HepG2 (cell line): ENCODE data around the gene RFX7. TPM values are rescaled to one million over a fixed set of nuclear protein-coding genes. Genes with fewer than 3 reads are reported as not detected.

Source experiments
- CEBPB ChIP-seq: IDR thresholded peaks from 2 replicates; pipeline ENCODE4 v1.6.1; 2011; ENCODE audit warnings: low read depth, low read length, improper control_type of control experiment, borderline replicate concordance
- CEBPG ChIP-seq: IDR thresholded peaks from 2 replicates; pipeline ENCODE4 v1.6.1; 2016
- CENPX ChIP-seq: sonication (generic); formaldehyde crosslinking; IDR thresholded peaks from 2 replicates; pipeline ENCODE4 v1.9.0; 2021; ENCODE audit warnings: mild to moderate bottlenecking, missing genetic modification reagents, moderate library complexity
- ELF3 ChIP-seq: IDR thresholded peaks from 2 replicates; pipeline ENCODE4 v1.6.1; 2016; ENCODE audit warnings: missing genetic modification reagents, missing compliant biosample characterization
- KLF9 ChIP-seq: IDR thresholded peaks from 2 replicates; pipeline ENCODE4 v1.6.1; 2016; ENCODE audit warnings: low read depth
- NFE2 ChIP-seq: sonication (generic); formaldehyde crosslinking; IDR thresholded peaks from 2 replicates; pipeline ENCODE4 v1.4.0; 2020; ENCODE audit warnings: missing genetic modification reagents
- NR2C2 ChIP-seq: sonication (generic); formaldehyde crosslinking; IDR thresholded peaks from 2 replicates; pipeline ENCODE4 v1.4.0; 2020; ENCODE audit warnings: missing genetic modification reagents, mild to moderate bottlenecking, moderate library complexity, borderline replicate concordance
- PHB2 ChIP-seq: fragments of 450-650 bp; IDR thresholded peaks from 2 replicates; pipeline ENCODE4 v1.6.1; 2018; ENCODE audit not compliant: partially characterized antibody
- RBM22 ChIP-seq: fragments of 200-400 bp; formaldehyde crosslinking; optimal IDR thresholded peaks from 2 replicates; pipeline ENCODE3; 2017; ENCODE audit warnings: mild to moderate bottlenecking, low read length, moderate library complexity
- RCOR2 ChIP-seq: IDR thresholded peaks from 2 replicates; pipeline ENCODE4 v1.6.1; 2016; ENCODE audit warnings: missing biosample characterization, missing genetic modification reagents
- RFX3 ChIP-seq: IDR thresholded peaks from 2 replicates; pipeline ENCODE4 v1.6.1; 2016; ENCODE audit warnings: missing biosample characterization, missing genetic modification reagents
- TRIM24 ChIP-seq: sonication (generic); formaldehyde crosslinking; IDR thresholded peaks from 2 replicates; pipeline ENCODE4 v1.8.0; 2022; ENCODE audit warnings: mild to moderate bottlenecking, missing genetic modification reagents
- ZNF367 ChIP-seq: sonication (generic); formaldehyde crosslinking; IDR thresholded peaks from 2 replicates; pipeline ENCODE4 v1.4.0; 2020; ENCODE audit warnings: missing genetic modification reagents, borderline replicate concordance
- ZNF558 ChIP-seq: sonication (generic); formaldehyde crosslinking; IDR thresholded peaks from 2 replicates; pipeline ENCODE4 v1.9.0; 2022; ENCODE audit warnings: mild to moderate bottlenecking, missing genetic modification reagents, borderline replicate concordance
- ZNF709 ChIP-seq: sonication (generic); formaldehyde crosslinking; IDR thresholded peaks from 2 replicates; pipeline ENCODE4 v1.5.0; 2020; ENCODE audit warnings: mild to moderate bottlenecking, missing genetic modification reagents
- ZNF713 ChIP-seq: sonication (generic); formaldehyde crosslinking; IDR thresholded peaks from 2 replicates; pipeline ENCODE4 v1.4.0; 2020; ENCODE audit warnings: mild to moderate bottlenecking, missing genetic modification reagents
- ZNF816 ChIP-seq: sonication (generic); formaldehyde crosslinking; IDR thresholded peaks from 2 replicates; pipeline ENCODE4 v1.8.0; 2022; ENCODE audit warnings: missing genetic modification reagents, mild to moderate bottlenecking, borderline replicate concordance
- polyA plus RNA-seq, 8 experiments: library from polyadenylated mRNA; depleted of rRNA in 3 of 8; stranded (reverse) in 7 of 8; unstranded in 1 of 8; fragments of >200 nt; fragmentation: Illumina TruSeq in 4 of 8; extraction: Trizol in 4 of 8; gene quantifications; 2 replicates each; pipeline versions ENCODE4 v1.2.1 to v1.2.3, GENCODE V29; 2011 to 2016; ENCODE audit warnings: low read depth in 4 of 8, missing spikeins in 1 of 8, mixed read lengths in 1 of 8; ENCODE audit not compliant: insufficient read depth in 1 of 8
- total RNA-seq, 5 experiments: library from RNA; depleted of rRNA; stranded (reverse); fragments of >200 nt; fragmentation: Illumina TruSeq; extraction: Trizol; gene quantifications; 2 replicates each; pipeline ENCODE4 v1.2.3, GENCODE V29; 2016; ENCODE audit warnings: low read depth in 1 of 5
- TF ChIP-seq, protein P1 (sequence below): sonication (generic); formaldehyde crosslinking; IDR thresholded peaks from 2 replicates; pipeline ENCODE4 v1.5.1; 2020; ENCODE audit warnings: mild to moderate bottlenecking, missing genetic modification reagents, borderline replicate concordance
- TF ChIP-seq, protein P2 (sequence below): sonication (generic); formaldehyde crosslinking; IDR thresholded peaks from 2 replicates; pipeline ENCODE4 v1.4.0; 2020; ENCODE audit warnings: missing genetic modification reagents, borderline replicate concordance
- TF ChIP-seq, protein P3 (sequence below): sonication (generic); formaldehyde crosslinking; IDR thresholded peaks from 2 replicates; pipeline ENCODE4 v1.8.1; 2023; ENCODE audit warnings: mild to moderate bottlenecking, missing genetic modification reagents, borderline replicate concordance
- TF ChIP-seq, protein P4 (sequence below): sonication (generic); formaldehyde crosslinking; IDR thresholded peaks from 2 replicates; pipeline ENCODE4 v1.5.0; 2020; ENCODE audit warnings: missing genetic modification reagents

RFX7 gene
- total and polyA plus RNA-seq, 2 of the 13 experiments (the other 11 are each of a cell fraction or from before 2014, with no cell fraction given), result 8.5 to 10.4 TPM

GRCh38 chr15:56187665-56188064, 56.0 kb downstream of the RFX7 start (continued):
- TF ChIP-seq, protein P1, sequence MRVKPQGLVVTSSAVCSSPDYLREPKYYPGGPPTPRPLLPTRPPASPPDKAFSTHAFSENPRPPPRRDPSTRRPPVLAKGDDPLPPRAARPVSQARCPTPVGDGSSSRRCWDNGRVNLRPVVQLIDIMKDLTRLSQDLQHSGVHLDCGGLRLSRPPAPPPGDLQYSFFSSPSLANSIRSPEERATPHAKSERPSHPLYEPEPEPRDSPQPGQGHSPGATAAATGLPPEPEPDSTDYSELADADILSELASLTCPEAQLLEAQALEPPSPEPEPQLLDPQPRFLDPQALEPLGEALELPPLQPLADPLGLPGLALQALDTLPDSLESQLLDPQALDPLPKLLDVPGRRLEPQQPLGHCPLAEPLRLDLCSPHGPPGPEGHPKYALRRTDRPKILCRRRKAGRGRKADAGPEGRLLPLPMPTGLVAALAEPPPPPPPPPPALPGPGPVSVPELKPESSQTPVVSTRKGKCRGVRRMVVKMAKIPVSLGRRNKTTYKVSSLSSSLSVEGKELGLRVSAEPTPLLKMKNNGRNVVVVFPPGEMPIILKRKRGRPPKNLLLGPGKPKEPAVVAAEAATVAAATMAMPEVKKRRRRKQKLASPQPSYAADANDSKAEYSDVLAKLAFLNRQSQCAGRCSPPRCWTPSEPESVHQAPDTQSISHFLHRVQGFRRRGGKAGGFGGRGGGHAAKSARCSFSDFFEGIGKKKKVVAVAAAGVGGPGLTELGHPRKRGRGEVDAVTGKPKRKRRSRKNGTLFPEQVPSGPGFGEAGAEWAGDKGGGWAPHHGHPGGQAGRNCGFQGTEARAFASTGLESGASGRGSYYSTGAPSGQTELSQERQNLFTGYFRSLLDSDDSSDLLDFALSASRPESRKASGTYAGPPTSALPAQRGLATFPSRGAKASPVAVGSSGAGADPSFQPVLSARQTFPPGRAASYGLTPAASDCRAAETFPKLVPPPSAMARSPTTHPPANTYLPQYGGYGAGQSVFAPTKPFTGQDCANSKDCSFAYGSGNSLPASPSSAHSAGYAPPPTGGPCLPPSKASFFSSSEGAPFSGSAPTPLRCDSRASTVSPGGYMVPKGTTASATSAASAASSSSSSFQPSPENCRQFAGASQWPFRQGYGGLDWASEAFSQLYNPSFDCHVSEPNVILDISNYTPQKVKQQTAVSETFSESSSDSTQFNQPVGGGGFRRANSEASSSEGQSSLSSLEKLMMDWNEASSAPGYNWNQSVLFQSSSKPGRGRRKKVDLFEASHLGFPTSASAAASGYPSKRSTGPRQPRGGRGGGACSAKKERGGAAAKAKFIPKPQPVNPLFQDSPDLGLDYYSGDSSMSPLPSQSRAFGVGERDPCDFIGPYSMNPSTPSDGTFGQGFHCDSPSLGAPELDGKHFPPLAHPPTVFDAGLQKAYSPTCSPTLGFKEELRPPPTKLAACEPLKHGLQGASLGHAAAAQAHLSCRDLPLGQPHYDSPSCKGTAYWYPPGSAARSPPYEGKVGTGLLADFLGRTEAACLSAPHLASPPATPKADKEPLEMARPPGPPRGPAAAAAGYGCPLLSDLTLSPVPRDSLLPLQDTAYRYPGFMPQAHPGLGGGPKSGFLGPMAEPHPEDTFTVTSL (CRISPR knock-in tag), result no peak
- TF ChIP-seq ZNF367 (CRISPR knock-in tag), result no peak
- no peak for TF ChIP-seq ZNF713
- no peak for TF ChIP-seq KLF9
- TF ChIP-seq, protein P2, sequence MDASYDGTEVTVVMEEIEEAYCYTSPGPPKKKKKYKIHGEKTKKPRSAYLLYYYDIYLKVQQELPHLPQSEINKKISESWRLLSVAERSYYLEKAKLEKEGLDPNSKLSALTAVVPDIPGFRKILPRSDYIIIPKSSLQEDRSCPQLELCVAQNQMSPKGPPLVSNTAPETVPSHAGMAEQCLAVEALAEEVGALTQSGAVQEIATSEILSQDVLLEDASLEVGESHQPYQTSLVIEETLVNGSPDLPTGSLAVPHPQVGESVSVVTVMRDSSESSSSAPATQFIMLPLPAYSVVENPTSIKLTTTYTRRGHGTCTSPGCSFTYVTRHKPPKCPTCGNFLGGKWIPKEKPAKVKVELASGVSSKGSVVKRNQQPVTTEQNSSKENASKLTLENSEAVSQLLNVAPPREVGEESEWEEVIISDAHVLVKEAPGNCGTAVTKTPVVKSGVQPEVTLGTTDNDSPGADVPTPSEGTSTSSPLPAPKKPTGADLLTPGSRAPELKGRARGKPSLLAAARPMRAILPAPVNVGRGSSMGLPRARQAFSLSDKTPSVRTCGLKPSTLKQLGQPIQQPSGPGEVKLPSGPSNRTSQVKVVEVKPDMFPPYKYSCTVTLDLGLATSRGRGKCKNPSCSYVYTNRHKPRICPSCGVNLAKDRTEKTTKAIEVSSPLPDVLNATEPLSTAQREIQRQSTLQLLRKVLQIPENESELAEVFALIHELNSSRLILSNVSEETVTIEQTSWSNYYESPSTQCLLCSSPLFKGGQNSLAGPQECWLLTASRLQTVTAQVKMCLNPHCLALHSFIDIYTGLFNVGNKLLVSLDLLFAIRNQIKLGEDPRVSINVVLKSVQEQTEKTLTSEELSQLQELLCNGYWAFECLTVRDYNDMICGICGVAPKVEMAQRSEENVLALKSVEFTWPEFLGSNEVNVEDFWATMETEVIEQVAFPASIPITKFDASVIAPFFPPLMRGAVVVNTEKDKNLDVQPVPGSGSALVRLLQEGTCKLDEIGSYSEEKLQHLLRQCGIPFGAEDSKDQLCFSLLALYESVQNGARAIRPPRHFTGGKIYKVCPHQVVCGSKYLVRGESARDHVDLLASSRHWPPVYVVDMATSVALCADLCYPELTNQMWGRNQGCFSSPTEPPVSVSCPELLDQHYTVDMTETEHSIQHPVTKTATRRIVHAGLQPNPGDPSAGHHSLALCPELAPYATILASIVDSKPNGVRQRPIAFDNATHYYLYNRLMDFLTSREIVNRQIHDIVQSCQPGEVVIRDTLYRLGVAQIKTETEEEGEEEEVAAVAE, result no peak
- TF ChIP-seq CEBPB, result peak; percentile 4; the same call in 1 of the 2 replicates
- TF ChIP-seq PHB2, result no peak
- TF ChIP-seq RCOR2 (CRISPR knock-in tag), result no peak
- no peak for TF ChIP-seq ZNF709 (CRISPR knock-in tag)
- TF ChIP-seq, protein P3, sequence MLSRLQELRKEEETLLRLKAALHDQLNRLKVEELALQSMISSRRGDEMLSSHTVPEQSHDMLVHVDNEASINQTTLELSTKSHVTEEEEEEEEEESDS (CRISPR knock-in tag), result no peak
- TF ChIP-seq ZNF558 (CRISPR knock-in tag), result no peak
- no peak for TF ChIP-seq NR2C2 (CRISPR knock-in tag)
- no peak for TF ChIP-seq ZNF816
- no peak for TF ChIP-seq CENPX (CRISPR knock-in tag)
- no peak; the same call in 1 of the 2 replicates for TF ChIP-seq CEBPG (CRISPR knock-in tag)
- TF ChIP-seq RFX3 (CRISPR knock-in tag), result no peak
- no peak for TF ChIP-seq NFE2 (CRISPR knock-in tag)
- no peak for TF ChIP-seq TRIM24 (CRISPR knock-in tag)
- no peak for TF ChIP-seq RBM22
- TF ChIP-seq, protein P4, sequence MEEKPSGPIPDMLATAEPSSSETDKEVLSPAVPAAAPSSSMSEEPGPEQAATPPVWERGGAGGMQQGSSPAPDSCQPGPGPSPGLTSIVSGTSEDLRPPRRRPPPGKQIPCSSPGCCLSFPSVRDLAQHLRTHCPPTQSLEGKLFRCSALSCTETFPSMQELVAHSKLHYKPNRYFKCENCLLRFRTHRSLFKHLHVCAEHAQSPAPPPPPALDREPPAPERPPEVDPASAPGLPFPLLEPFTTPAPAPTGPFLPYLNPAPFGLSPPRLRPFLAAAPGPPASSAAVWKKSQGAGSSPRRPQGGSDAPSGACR (CRISPR knock-in tag), result 0 out of 2 replicates have a peak, but pooled peaks have one; percentile 60
- 0 out of 2 replicates have a peak, but pooled peaks have one; percentile 12 for TF ChIP-seq ELF3 (CRISPR knock-in tag)
